DND-41 (cell line): Measurements from ENCODE around the gene TRIM24.

Experiments
- ATAC-seq: fragments of 200-7000 bp; cut with Tn5 transposase; 3 replicates; pipeline ENCODE4 v1.9.1; 2021; ENCODE audit warnings: low read depth; ENCODE audit not compliant: insufficient read depth
- DNase-seq: peaks from one replicate; pipeline ENCODE4 v3.0.0-alpha.2; 2020
- H2AFZ ChIP-seq: 2 replicates; pipeline ENCODE4 v1.6.0; 2012; ENCODE audit warnings: low read depth, low read length
- H3K27ac ChIP-seq: 2 replicates; pipeline ENCODE4 v1.5.1; 2012; ENCODE audit warnings: low read length, inconsistent platforms
- H3K27me3 ChIP-seq: fragments of 200-600 bp; sonication (generic); 2 replicates; pipeline ENCODE4 v1.6.0; 2012; ENCODE audit warnings: low read length, mild to moderate bottlenecking, inconsistent platforms; ENCODE audit not compliant: insufficient read depth, poor library complexity
- H3K36me3 ChIP-seq: 2 replicates; pipeline ENCODE4 v1.5.1; 2012; ENCODE audit warnings: low read length, inconsistent platforms; ENCODE audit not compliant: insufficient read depth
- H3K4me1 ChIP-seq: 2 replicates; pipeline ENCODE4 v1.5.1; 2012; ENCODE audit warnings: mild to moderate bottlenecking, low read length; ENCODE audit not compliant: insufficient read depth
- H3K4me2 ChIP-seq: 2 replicates; pipeline ENCODE4 v1.6.0; 2012; ENCODE audit warnings: mild to moderate bottlenecking, moderate library complexity, low read length, inconsistent platforms; ENCODE audit not compliant: insufficient read depth
- H3K4me3 ChIP-seq, 2 experiments: fragments of 200-600 bp in 1 of 2; shearing (Covaris generic) in 1 of 2; 2 replicates each; pipeline ENCODE4 v1.5.1; 2012 to 2016; ENCODE audit warnings: inconsistent platforms in 2 of 2, low read length in 2 of 2, mild to moderate bottlenecking in 2 of 2, low read depth in 1 of 2, moderate library complexity in 1 of 2
- H3K79me2 ChIP-seq: 2 replicates; pipeline ENCODE4 v1.6.0; 2012; ENCODE audit warnings: low read length, inconsistent platforms; ENCODE audit not compliant: insufficient read depth
- H3K9ac ChIP-seq: 2 replicates; pipeline ENCODE4 v1.6.0; 2012; ENCODE audit warnings: low read depth, mild to moderate bottlenecking, inconsistent platforms, low read length, moderate library complexity
- H3K9me3 ChIP-seq: 2 replicates; pipeline ENCODE4 v1.5.1; 2012; ENCODE audit warnings: low read length, moderate library complexity, mild to moderate bottlenecking, inconsistent platforms; ENCODE audit not compliant: insufficient read depth, severe bottlenecking
- H4K20me1 ChIP-seq: 2 replicates; pipeline ENCODE4 v1.6.0; 2012; ENCODE audit warnings: low read length; ENCODE audit not compliant: insufficient read depth
- EZH2 ChIP-seq: IDR thresholded peaks from 3 replicates; pipeline ENCODE4 v1.6.1; 2012; ENCODE audit warnings: borderline replicate concordance, low read depth, mild to moderate bottlenecking, moderate library complexity, low read length, inconsistent platforms; ENCODE audit not compliant: severe bottlenecking
- TF ChIP-seq, protein P1 (sequence below): IDR thresholded peaks from 2 replicates; pipeline ENCODE4 v1.5.1; 2012; ENCODE audit warnings: borderline replicate concordance, low read length, moderate library complexity, mild to moderate bottlenecking; ENCODE audit not compliant: poor library complexity, severe bottlenecking; ENCODE audit errors: extremely low read depth

TRIM24 gene

DNA sequence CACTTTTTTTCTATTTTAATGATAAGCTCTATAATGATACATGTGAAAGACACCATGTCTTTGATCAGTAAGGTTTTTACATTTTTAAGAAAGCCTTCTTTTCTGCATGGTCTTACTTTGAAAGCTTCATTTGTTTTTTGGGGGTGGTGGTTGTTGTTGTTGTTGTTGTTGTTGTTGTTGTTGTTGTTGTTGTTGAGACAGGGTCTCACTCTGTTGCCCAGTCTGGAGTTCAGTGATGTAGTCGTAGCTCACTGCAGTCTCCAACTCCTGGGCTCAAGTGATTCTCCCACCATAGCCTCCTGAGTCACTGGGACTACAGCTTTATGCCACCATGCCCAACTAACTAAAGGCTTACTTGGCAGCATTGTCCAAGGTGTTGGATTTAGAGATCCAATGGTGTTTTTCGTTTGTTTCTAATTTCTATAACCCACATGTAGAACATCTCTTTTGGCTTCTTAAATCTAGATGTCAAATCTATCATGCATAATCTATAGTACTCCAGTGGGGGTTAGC is 45.4 kb downstream of the TRIM24 start:
- peaks cover 5% of the 10 kb centered on the region; the same call in 1 of the 2 replicates for H4K20me1 ChIP-seq
- no peak overlapping the region for H3K9ac ChIP-seq
- H3K27me3 ChIP-seq: no peaks in the 10 kb centered on the region
- no peak overlapping the region for H3K27ac ChIP-seq
- H3K4me1 ChIP-seq: no peaks in the 10 kb centered on the region
- no peak overlapping the region for H3K4me3 ChIP-seq
- peaks cover 87% of the 10 kb centered on the region for H3K79me2 ChIP-seq
- peaks cover 2% of the 10 kb centered on the region for H3K9me3 ChIP-seq
- TF ChIP-seq EZH2: no peak
- TF ChIP-seq, protein P1, sequence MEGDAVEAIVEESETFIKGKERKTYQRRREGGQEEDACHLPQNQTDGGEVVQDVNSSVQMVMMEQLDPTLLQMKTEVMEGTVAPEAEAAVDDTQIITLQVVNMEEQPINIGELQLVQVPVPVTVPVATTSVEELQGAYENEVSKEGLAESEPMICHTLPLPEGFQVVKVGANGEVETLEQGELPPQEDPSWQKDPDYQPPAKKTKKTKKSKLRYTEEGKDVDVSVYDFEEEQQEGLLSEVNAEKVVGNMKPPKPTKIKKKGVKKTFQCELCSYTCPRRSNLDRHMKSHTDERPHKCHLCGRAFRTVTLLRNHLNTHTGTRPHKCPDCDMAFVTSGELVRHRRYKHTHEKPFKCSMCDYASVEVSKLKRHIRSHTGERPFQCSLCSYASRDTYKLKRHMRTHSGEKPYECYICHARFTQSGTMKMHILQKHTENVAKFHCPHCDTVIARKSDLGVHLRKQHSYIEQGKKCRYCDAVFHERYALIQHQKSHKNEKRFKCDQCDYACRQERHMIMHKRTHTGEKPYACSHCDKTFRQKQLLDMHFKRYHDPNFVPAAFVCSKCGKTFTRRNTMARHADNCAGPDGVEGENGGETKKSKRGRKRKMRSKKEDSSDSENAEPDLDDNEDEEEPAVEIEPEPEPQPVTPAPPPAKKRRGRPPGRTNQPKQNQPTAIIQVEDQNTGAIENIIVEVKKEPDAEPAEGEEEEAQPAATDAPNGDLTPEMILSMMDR: no peak
- H3K36me3 ChIP-seq: peaks cover 59% of the 10 kb centered on the region
- ATAC-seq (no peak), DNase-seq (no peak)
- no peak overlapping the region for H2AFZ ChIP-seq
- H3K4me2 ChIP-seq: no peak overlapping the region

DNA sequence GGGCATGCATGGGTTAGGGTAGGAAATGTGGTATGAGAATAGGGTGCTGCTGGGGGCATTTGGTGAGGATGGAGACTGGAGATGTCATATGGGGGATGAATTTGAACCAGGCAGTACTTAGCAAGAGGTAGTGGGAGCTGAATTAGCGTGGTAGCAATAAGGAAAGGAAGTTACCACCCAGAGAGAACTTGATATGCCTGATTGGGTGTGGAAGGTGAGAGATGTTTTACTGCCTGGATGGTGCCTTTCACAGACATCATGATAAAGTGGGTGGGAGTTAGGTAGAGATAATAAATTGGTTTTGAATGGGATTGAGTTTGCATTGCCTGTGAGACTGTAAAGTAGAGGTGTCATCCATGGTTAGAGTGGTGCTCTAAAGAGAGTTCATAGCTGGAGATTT is 46.7 kb downstream of the TRIM24 start:
- no peak overlapping the region for H3K27ac ChIP-seq
- no peaks in the 10 kb centered on the region for H3K4me1 ChIP-seq
- H2AFZ ChIP-seq: no peak overlapping the region
- peaks cover 82% of the 10 kb centered on the region for H3K79me2 ChIP-seq
- no peak for TF ChIP-seq EZH2
- TF ChIP-seq, protein P1: no peak
- no peak overlapping the region for H3K4me3 ChIP-seq
- peaks cover 2% of the 10 kb centered on the region for H3K9me3 ChIP-seq
- ATAC-seq: no peak
- no peak overlapping the region for H3K4me2 ChIP-seq
- H3K27me3 ChIP-seq: no peaks in the 10 kb centered on the region
- no peak for DNase-seq
- peaks cover 72% of the 10 kb centered on the region for H3K36me3 ChIP-seq
- peaks cover 5% of the 10 kb centered on the region; the same call in 1 of the 2 replicates for H4K20me1 ChIP-seq
- H3K9ac ChIP-seq: no peak overlapping the region

DNA sequence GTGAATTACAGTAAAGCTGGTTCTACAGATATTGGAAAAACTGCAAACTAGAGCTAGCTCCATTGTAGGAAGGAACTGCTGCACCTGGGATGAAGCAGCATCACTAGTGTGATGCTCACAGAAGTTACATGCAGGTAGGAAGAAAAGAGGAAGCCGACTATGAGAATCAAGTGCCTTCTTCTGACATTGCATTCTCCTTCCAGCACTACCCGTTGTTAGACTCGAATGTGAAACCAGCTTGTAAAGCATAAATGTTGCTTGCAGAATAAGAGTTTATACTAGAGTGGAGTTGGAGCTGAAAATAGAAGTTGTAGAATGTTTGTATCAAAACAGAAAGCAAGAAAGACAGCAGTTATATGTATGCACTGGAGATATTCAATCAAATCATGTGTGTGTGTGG is 49.9 kb downstream of the TRIM24 start:
- H3K79me2 ChIP-seq: peaks cover 68% of the 10 kb centered on the region
- ATAC-seq (no peak), DNase-seq (no peak)
- H3K4me1 ChIP-seq: no peaks in the 10 kb centered on the region
- TF ChIP-seq, protein P1: no peak
- TF ChIP-seq EZH2: no peak
- no peak overlapping the region for H3K27ac ChIP-seq
- H3K9me3 ChIP-seq: peaks cover 2% of the 10 kb centered on the region
- no peak overlapping the region for H3K9ac ChIP-seq
- no peaks in the 10 kb centered on the region for H3K27me3 ChIP-seq
- peaks cover 2% of the 10 kb centered on the region; the same call in 1 of the 2 replicates for H4K20me1 ChIP-seq
- no peak overlapping the region for H3K4me2 ChIP-seq
- H3K4me3 ChIP-seq: no peak overlapping the region
- H2AFZ ChIP-seq: no peak overlapping the region
- peaks cover 87% of the 10 kb centered on the region for H3K36me3 ChIP-seq
